GM12878 (cell line): ENCODE results near the gene CARM1. TPM values are rescaled to one million over a fixed set of nuclear protein-coding genes. Genes with fewer than 3 reads are reported as not detected.

Experiments
- ATAC-seq: fragments of 200-7000 bp; cut with Tn5 transposase; 3 replicates; pipeline ENCODE4 v1.9.1; 2020; ENCODE audit warnings: mild to moderate bottlenecking, moderate library complexity
- BruUV-seq: library from RNA; stranded (reverse); fragments of 400-500 nt; replicated peaks from 2 replicates; lab custom pipeline; 2021; lab: Mats Ljungman, UMichigan
- CTCF ChIA-PET: fragments of 300-600 bp; sonication (Branson Sonifier 250); formaldehyde crosslinking; extraction: SDS; loops from one replicate; lab custom pipeline; 2021; ENCODE audit warnings: inconsistent platforms; lab: Yijun Ruan, JAX
- POLR2A ChIA-PET: fragments of 350-600 bp; formaldehyde crosslinking; extraction: SDS; loops from one replicate; lab custom pipeline; 2021; ENCODE audit warnings: inconsistent platforms; lab: Charles Lee
- RAD21 ChIA-PET: fragments of 300-600 bp; sonication (Branson Sonifier 250); formaldehyde crosslinking; loops from one replicate; lab custom pipeline; 2023; ENCODE audit warnings: antibody characterized with exemption; ENCODE audit not compliant: unreplicated experiment; lab: Charles Lee
- SMC1A ChIA-PET: fragments of 300-600 bp; sonication (Branson Sonifier 250); formaldehyde crosslinking; loops from one replicate; lab custom pipeline; 2023; ENCODE audit not compliant: unreplicated experiment, uncharacterized antibody; lab: Charles Lee
- DNase-seq: peaks from one replicate; pipeline ENCODE4 v3.0.0-alpha.2; 2011; ENCODE audit warnings: low read depth, low spot score
- FAIRE-seq: peaks from 3 replicates; lab custom pipeline; 2011; peaks lifted over from hg19 to GRCh38; lab: Jason Lieb, UNC
- H2AFZ ChIP-seq: 2 replicates; pipeline ENCODE4 v1.6.0; 2011; ENCODE audit warnings: low read depth, low read length, control low read depth; ENCODE audit not compliant: control insufficient read depth
- H3K27ac ChIP-seq: 2 replicates; pipeline ENCODE4 v1.5.1; 2011; ENCODE audit warnings: control low read depth; ENCODE audit not compliant: control insufficient read depth, insufficient read depth
- H3K27me3 ChIP-seq, 2 experiments: replicated peaks in 1 of 2; 2 replicates each; pipeline versions ENCODE4 v1.6.0 to v1.6.1; 2011; ENCODE audit warnings: low read length in 1 of 2; ENCODE audit not compliant: control insufficient read depth in 2 of 2, insufficient read depth in 2 of 2
- H3K36me3 ChIP-seq, 2 experiments: 2 replicates each; pipeline ENCODE4 v1.5.1; 2011; ENCODE audit warnings: low read length in 1 of 2; ENCODE audit not compliant: control insufficient read depth in 2 of 2, insufficient read depth in 2 of 2
- H3K4me1 ChIP-seq: 2 replicates; pipeline ENCODE4 v1.6.1; 2011; ENCODE audit warnings: mild to moderate bottlenecking, low read length, moderate library complexity, mixed read lengths; ENCODE audit not compliant: control insufficient read depth, insufficient read depth
- H3K4me2 ChIP-seq: 2 replicates; pipeline ENCODE4 v1.6.0; 2011; ENCODE audit warnings: control low read depth; ENCODE audit not compliant: control insufficient read depth, insufficient read depth
- H3K4me3 ChIP-seq: fragments of 200-600 bp; sonication (generic); 2 replicates; pipeline ENCODE4 v1.5.1; 2016
- H3K79me2 ChIP-seq: 2 replicates; pipeline ENCODE4 v1.6.0; 2011; ENCODE audit warnings: low read length; ENCODE audit not compliant: control insufficient read depth, insufficient read depth
- H3K9ac ChIP-seq: 2 replicates; pipeline ENCODE4 v1.8.0; 2011; ENCODE audit warnings: low read length, control low read depth, mixed read lengths; ENCODE audit not compliant: control insufficient read depth, insufficient read depth
- H3K9me3 ChIP-seq: replicated peaks from 3 replicates; pipeline ENCODE4 v1.5.1; 2011; ENCODE audit warnings: mild to moderate bottlenecking, low read length; ENCODE audit not compliant: control insufficient read depth, insufficient read depth
- H4K20me1 ChIP-seq: 2 replicates; pipeline ENCODE4 v1.6.0; 2011; ENCODE audit not compliant: control insufficient read depth, insufficient read depth
- CBFB ChIP-seq: IDR thresholded peaks from 2 replicates; pipeline ENCODE4 v1.6.1; 2016; ENCODE audit warnings: antibody characterized with exemption, low read depth
- CBX5 ChIP-seq: sonication (generic); IDR thresholded peaks from 2 replicates; pipeline ENCODE4 v1.6.1; 2016; ENCODE audit warnings: low read depth, moderate library complexity, mild to moderate bottlenecking, inconsistent platforms
- CEBPB ChIP-seq, 2 experiments: fragments of 150-350 bp in 1 of 2; IDR thresholded peaks; 2 replicates each; pipeline ENCODE4 v1.6.1; 2012 to 2014; ENCODE audit warnings: low read depth in 2 of 2, low read length in 2 of 2, borderline replicate concordance in 1 of 2, inconsistent platforms in 1 of 2
- HDAC2 ChIP-seq: fragments of 200-600 bp; sonication (generic); IDR thresholded peaks from 2 replicates; pipeline ENCODE4 v1.6.1; 2017
- HDAC6 ChIP-seq: fragments of 200-600 bp; sonication (generic); IDR thresholded peaks from one replicate; pipeline ENCODE4 v1.8.0; 2017; ENCODE audit warnings: antibody characterized with exemption; ENCODE audit not compliant: unreplicated experiment
- MEF2B ChIP-seq: fragments of 450-650 bp; IDR thresholded peaks from 2 replicates; pipeline ENCODE4 v1.6.1; 2018; ENCODE audit warnings: mild to moderate bottlenecking, moderate library complexity; ENCODE audit not compliant: partially characterized antibody, poor library complexity, severe bottlenecking
- NR2C2 ChIP-seq: IDR thresholded peaks from 2 replicates; pipeline ENCODE4 v1.6.1; 2011; ENCODE audit warnings: borderline replicate concordance, low read depth; ENCODE audit not compliant: control insufficient read depth, insufficient read length
- REST ChIP-seq: IDR thresholded peaks from 2 replicates; pipeline ENCODE4 v1.6.1; 2012; ENCODE audit warnings: mild to moderate bottlenecking, low read depth, low read length
- SMARCA5 ChIP-seq: fragments of 450-650 bp; IDR thresholded peaks from 2 replicates; pipeline ENCODE4 v1.6.1; 2017; ENCODE audit warnings: mild to moderate bottlenecking
- ZSCAN29 ChIP-seq: fragments of 450-650 bp; IDR thresholded peaks from 2 replicates; pipeline ENCODE4 v1.6.1; 2017; ENCODE audit warnings: mild to moderate bottlenecking, moderate library complexity
- WGBS: methylation state at CpG from one replicate; pipeline ENCODE4 v1.1.6; 2016; ENCODE audit warnings: low lambda C conversion rate; ENCODE audit not compliant: insufficient replicate concordance, insufficient coverage; ENCODE audit errors: missing lambda C conversion rate; 5-methylcytosine and 5-hydroxymethylcytosine counted together
- in situ Hi-C: fragments of 300-500 bp; cut with MboI; formaldehyde crosslinking; loops from 9 replicates; pipeline ENCODE4 v1.14.3; 2018; ENCODE audit warnings: mixed read lengths
- intact Hi-C: fragments of 100-400 bp; cut with micrococcal nuclease; formaldehyde crosslinking; loops from one replicate; pipeline ENCODE4 v1.14.2; 2022; ENCODE audit not compliant: unreplicated experiment
- polyA plus RNA-seq, 11 experiments: library from polyadenylated mRNA; depleted of rRNA in 4 of 11; unstranded in 6 of 11; stranded (reverse) in 5 of 11; fragments of >200 nt; fragmentation: Nextera tagmentation in 4 of 11; fragmentation: Illumina TruSeq in 1 of 11; extraction: Ambion mirVana in 4 of 11; extraction: Trizol in 1 of 11; gene quantifications; 1 replicate in 1 of 11; 2 replicates in 10 of 11; pipeline versions ENCODE4 v1.2.1 to v1.2.3, GENCODE V29; 2011 to 2016; ENCODE audit warnings: inconsistent platforms in 2 of 11, missing spikeins in 2 of 11, low read depth in 1 of 11
- total RNA-seq, 4 experiments: library from RNA; depleted of rRNA in 3 of 4; stranded (reverse); fragments of >200 nt in 3 of 4; fragmentation: Illumina TruSeq in 1 of 4; extraction: Trizol in 1 of 4; gene quantifications; 2 replicates each; pipeline versions ENCODE4 v1.2.1 to v1.2.3, GENCODE V29; 2013 to 2021
- TF ChIP-seq, protein P1 (sequence below): fragments of 150-350 bp; IDR thresholded peaks from 2 replicates; pipeline ENCODE4 v1.6.1; 2014; ENCODE audit warnings: mild to moderate bottlenecking, low read depth, low read length
- TF ChIP-seq, protein P2 (sequence below): IDR thresholded peaks from 2 replicates; pipeline ENCODE4 v1.6.1; 2011; ENCODE audit warnings: low read depth, mild to moderate bottlenecking, low read length, moderate library complexity, borderline replicate concordance; ENCODE audit errors: extremely low read depth
- TF ChIP-seq, protein P3 (sequence below): fragments of 450-650 bp; IDR thresholded peaks from 2 replicates; pipeline ENCODE4 v1.6.1; 2017; ENCODE audit warnings: borderline replicate concordance

The CARM1 gene
- total and polyA plus RNA-seq, 10 of the 15 experiments (the other 5 are each of a cell fraction or from before 2014, with no cell fraction given) = 0.45 to 116 (median 39.7) TPM

DNA sequence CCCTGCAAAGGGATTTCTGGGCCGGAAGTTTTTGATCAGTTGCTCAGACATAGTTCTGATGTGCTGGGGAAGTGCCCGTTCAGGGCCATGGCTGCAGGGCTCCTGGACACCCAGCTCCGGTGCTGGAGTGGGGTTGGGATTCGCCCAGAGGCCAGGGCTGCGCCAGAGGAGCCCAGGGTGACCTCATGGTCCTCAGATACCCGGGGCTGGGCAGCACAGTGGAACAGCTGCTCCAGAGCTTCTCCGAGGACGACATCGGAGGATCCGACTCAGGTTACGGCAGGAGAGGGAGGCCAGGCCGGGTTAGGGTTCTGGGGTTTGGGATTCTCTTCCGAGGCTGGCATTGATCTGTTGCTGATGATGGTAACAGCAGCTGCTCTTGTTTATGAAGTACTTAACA lies 20.9 kb downstream of the CARM1 start:
- RAD21 ChIA-PET = interaction anchor here (0.6 kb wide), 1 partner anchor 143 kb away, joined by 3 read pairs; no protein-coding TSS in a partner anchor
- in situ Hi-C loops (no loop called here), intact Hi-C loops (no loop called here)
- Histone ChIP-seq H3K79me2 (peaks cover 50% of the 10 kb centered on the region), H4K20me1 (peaks cover 6% of the 10 kb centered on the region), H3K27ac (no peak overlapping the region), H3K4me3 (no peak overlapping the region), H3K9ac (no peak overlapping the region), H2AFZ (no peak overlapping the region), H3K4me1 (peaks cover 21% of the 10 kb centered on the region), H3K9me3 (no peaks in the 10 kb centered on the region), H3K36me3 (peaks cover 0 to 20% of the 10 kb centered on the region in 2 experiments; a peak in 3 of 4 replicates), H3K27me3 (no peaks in the 10 kb centered on the region), H3K4me2 (no peak overlapping the region)
- CTCF ChIA-PET = no interaction called here
- ATAC-seq (no peak), DNase-seq (no peak), FAIRE-seq (no peak)
- SMC1A ChIA-PET = interaction anchor here (1.4 kb wide), 1 partner anchor 19 kb away, joined by 4 read pairs; no protein-coding TSS in a partner anchor
- 84% methylated on average over 13 of the region's 13 CpGs for WGBS
- POLR2A ChIA-PET = no interaction called here
- TF ChIP-seq CBFB (no peak), CBX5 (no peak), NR2C2 (no peak), HDAC2 (no peak), MEF2B (no peak), HDAC6 (no peak), REST (no peak), SMARCA5 (no peak), ZSCAN29 (no peak), CEBPB (IDR thresholded peaks at IDR 0.05; ENCODE audit: borderline replicate concordance in 1 of 2, low read depth in 2 of 2, low read length in 2 of 2) (no peak)
- TF ChIP-seq, protein P1, sequence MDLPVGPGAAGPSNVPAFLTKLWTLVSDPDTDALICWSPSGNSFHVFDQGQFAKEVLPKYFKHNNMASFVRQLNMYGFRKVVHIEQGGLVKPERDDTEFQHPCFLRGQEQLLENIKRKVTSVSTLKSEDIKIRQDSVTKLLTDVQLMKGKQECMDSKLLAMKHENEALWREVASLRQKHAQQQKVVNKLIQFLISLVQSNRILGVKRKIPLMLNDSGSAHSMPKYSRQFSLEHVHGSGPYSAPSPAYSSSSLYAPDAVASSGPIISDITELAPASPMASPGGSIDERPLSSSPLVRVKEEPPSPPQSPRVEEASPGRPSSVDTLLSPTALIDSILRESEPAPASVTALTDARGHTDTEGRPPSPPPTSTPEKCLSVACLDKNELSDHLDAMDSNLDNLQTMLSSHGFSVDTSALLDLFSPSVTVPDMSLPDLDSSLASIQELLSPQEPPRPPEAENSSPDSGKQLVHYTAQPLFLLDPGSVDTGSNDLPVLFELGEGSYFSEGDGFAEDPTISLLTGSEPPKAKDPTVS = no peak
- TF ChIP-seq, protein P2, sequence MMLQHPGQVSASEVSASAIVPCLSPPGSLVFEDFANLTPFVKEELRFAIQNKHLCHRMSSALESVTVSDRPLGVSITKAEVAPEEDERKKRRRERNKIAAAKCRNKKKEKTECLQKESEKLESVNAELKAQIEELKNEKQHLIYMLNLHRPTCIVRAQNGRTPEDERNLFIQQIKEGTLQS = no peak
- TF ChIP-seq, protein P3, sequence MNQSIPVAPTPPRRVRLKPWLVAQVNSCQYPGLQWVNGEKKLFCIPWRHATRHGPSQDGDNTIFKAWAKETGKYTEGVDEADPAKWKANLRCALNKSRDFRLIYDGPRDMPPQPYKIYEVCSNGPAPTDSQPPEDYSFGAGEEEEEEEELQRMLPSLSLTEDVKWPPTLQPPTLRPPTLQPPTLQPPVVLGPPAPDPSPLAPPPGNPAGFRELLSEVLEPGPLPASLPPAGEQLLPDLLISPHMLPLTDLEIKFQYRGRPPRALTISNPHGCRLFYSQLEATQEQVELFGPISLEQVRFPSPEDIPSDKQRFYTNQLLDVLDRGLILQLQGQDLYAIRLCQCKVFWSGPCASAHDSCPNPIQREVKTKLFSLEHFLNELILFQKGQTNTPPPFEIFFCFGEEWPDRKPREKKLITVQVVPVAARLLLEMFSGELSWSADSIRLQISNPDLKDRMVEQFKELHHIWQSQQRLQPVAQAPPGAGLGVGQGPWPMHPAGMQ = no peak
- BruUV-seq = no TSS peak
